Stimulated activated CD4-positive, alpha-beta T cell treated with anti-CD3 and anti-CD28 coated beads, Interleukin-4, amount 100 ng/mL, for 24 hours (primary cell): ENCODE results near the gene CLCN2.

ENCODE experiments used
- DNase-seq: peaks from one replicate; pipeline ENCODE4 v3.0.0-alpha.2; 2020

CLCN2 gene

DNA sequence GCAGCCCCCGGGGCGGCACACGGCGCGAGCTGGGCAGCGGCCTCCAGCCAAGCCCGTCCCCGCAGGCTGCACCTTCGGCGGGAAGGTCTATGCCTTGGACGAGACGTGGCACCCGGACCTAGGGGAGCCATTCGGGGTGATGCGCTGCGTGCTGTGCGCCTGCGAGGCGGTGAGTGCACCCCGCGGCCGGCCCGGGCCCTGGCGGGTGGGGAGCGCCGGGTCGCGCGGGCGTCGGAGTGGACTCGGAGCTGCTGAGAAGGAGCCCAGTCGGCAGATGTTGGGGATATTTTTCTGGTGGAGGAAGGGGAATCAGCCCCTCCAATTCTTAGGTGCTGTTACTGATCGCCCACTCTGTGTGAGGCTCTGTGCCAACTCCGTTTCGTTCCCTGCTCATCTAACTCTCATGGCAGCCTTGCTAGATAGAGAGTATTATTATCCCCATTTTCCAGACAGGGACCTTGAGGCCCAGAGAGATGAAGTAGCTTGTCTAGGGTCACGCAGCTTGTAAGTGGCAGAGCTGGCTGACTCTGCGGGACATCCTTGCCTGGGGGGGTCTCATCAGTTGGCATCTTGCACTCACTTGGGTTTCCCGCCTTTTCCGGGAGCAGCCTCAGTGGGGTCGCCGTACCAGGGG lies 19.3 kb upstream of the CLCN2 start:
- DNase-seq: no peak

DNA sequence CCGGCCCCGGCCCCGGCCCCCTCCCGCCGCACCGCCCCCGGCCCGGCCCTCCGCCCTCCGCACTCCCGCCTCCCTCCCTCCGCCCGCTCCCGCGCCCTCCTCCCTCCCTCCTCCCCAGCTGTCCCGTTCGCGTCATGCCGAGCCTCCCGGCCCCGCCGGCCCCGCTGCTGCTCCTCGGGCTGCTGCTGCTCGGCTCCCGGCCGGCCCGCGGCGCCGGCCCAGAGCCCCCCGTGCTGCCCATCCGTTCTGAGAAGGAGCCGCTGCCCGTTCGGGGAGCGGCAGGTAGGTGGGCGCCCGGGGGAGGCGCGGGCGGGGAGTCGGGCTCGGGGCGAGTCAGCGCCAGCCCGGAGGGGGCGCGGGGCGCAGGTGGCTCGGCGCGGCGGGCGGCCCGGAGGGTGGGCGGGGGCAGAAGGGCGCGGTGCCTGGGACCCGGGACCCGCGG lies 18.8 kb upstream of the CLCN2 start:
- DNase-seq: no peak

GRCh38 chr3:184379358-184380184 lies 18.2 kb upstream of the CLCN2 start, which contains the start of gene CHRD:
CHRD (plus strand) TSS chr3:184380054; CDS start chr3:184380319, 265 bp downstream.
- DNase-seq: no peak

GRCh38 chr3:184378651-184379357 lies 17.4 kb upstream of the CLCN2 start:
- no peak for DNase-seq

DNA sequence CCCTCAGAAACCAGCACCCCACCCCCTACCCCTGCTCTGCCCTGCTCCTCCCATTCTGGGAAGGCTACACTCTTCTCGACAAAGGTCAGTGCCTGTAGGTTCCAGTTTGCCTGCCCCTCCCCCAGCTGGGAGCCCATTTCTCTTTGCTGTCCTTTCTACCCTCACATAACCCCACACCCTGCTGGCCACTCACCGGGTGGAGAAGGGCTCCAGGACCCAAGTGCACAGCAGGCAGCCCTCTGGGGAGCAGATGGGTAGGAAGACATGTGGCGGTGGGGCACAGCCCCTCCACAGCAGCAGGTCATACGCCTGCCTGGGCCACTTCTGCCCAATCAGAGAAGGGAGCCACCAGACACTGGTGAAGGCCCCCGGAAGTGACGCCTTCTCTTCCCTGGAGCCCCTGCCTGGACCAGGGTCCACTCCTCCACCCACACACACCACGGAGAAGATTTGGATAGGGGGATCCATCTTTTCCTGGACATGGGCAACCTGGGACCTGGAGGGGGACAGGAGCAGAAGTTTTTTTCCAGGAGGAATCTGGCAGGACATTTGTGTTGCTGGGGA lies 16.6 kb upstream of the CLCN2 start, which contains the start of gene THPO:
Gene THPO, minus strand, starts transcription at position 326 of the 564 bp plus-strand sequence. CDS start 1,948 bp downstream, outside the sequence.
- DNase-seq: no peak

DNA sequence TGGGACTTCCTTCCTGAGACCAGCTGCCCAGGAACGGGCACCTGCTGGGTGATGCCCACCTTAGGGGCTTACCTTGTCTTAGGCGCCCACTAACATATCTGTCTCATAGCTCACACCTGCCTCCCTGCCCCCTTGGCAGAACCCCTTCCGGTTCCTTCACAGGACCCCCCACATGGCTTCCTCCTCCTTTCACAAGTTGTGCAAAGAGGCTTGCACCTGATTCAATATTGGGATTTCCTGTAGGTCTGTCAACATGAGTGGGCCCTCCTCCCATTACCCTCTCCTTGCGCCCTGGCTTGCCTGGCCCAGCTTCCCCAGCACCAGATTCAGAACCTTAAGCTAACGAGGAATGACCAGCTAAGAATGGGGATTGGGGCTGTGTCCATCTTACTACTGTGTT lies 16.0 kb upstream of the CLCN2 start:
- no peak for DNase-seq

DNA sequence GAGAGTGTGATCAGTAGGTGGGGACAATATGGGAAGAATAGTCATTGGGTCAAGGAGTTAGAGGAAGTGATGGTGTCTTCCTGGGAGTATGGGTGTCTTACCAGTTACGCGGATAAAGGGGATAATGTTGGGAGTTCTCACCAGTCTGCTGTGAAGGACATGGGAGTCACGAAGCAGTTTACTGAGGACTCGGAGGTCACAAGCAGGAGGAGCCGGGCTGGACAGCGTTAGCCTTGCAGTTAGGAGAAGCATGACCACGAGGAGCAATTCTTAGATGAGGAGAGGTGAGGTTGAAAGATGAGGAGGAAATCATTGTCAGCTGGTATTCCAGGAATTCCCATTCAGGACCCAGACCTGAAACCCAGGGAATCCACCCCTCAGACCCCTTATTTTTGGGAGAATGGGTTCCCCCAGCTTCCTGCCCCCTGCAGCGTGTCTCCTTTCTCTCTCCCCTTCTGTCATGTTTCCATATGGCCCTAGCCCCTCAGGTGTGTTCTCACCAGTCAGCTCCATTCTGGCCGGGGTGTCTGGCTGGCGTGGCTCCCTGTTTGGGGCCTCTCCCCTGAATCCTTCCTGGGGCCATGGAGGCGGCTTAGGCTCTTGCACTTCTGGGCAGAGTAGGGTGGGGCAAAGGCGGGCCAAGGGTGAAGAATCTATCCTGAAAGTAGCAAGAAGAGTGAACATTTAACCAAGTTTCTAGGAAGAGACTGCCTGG lies 14.5 kb upstream of the CLCN2 start:
- DNase-seq: no peak

DNA sequence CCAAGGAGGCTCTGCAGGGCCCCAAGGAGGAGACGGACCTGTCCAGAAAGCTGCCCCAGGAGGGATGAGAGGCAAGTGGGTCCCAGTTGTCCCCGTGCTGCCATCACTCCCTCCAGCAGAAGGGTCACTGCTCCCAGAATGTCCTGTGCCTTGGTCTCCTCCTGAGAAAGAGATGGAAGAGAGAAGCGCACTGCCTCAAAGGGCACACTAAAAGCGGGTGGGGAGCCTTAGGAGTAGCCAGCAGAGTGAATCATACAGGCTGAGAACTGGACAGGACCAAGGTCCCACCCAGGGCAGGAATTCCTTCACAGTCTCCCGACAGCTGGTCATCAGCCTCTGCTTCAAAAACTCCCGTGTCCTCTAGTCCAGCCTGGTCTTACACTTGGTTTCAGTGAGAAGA lies 12.0 kb upstream of the CLCN2 start:
- DNase-seq: no peak

- DNase-seq: no peak
These were observed 11.5 kb upstream of the CLCN2 start for GRCh38 chr3:184372911-184373310.

- no peak for DNase-seq
These were observed 11.0 kb upstream of the CLCN2 start for GRCh38 chr3:184372296-184372821.

DNA sequence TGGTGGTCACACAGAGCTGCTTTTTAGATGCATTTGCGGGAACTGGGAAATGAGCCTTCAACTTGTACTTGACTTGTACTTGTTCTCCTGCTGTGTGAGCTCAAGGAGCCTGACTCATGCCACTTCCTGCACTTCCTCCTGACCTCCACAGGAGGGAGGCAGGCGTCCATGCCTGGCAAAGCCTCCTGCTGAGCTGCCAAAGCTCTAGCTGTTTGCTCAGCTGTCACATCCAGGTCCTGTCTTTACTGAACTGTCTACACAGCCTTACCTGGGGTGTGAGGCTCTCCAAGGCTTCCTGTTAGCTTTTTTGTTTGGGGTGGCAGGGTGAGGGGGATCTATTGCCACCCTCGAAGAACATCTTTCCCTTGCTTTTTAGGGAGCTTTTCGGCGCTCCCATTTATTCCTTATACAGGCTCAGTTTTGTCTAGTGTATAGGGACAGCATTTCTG lies 10.2 kb upstream of the CLCN2 start:
- DNase-seq: peak; percentile 68

GRCh38 chr3:184368586-184369183 lies 7.3 kb upstream of the CLCN2 start:
- no peak for DNase-seq

DNA sequence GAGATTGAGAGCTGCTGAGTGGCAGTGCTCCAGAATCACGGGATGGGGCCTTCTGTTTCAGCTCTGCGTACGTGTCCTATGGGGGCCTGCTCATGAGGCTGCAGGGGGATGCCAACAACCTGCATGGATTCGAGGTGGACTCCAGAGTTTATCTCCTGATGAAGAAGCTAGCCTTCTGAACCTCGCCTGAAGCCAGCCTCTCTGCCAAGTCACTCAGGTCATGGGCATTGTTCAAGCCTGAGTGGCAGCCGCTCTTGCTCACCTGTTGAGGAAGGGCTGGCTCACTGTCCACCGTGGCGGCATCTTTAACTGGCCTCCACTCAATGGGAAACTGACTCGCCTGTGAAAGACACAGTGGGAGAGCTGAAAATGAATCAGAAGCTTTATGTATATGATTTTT lies 6.7 kb upstream of the CLCN2 start:
- DNase-seq: no peak

DNA sequence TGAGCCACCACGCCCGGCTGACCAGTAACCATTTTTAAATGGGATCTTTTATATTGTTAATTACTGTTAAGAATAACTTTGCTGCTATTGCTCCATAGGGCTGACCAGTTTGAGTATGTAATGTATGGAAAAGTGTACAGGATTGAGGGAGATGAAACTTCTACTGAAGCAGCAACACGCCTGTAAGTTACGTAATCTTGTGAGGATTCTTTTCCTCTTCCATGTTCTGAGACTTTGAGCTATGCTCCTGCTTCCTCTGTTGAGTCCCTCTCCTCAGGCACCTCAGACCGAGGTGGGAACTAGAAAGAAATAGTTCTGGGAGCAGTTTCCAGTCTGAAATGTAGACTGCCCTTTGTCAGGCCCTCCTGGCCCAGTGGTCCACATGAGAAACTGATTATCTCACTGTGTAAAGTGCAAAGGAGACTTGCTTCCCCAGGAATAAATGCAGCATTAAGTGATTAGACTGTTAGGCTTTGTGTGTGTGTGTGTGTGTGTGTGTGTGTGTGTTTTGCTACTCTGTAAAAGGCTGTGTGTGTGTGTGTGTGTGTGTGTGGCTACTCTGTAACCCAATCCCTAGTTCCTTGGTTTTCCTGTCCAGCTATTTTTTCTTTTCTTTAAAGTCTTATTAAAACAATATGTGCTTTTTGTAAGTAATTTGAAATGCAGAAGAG lies 5.3 kb upstream of the CLCN2 start:
- no peak for DNase-seq

DNA sequence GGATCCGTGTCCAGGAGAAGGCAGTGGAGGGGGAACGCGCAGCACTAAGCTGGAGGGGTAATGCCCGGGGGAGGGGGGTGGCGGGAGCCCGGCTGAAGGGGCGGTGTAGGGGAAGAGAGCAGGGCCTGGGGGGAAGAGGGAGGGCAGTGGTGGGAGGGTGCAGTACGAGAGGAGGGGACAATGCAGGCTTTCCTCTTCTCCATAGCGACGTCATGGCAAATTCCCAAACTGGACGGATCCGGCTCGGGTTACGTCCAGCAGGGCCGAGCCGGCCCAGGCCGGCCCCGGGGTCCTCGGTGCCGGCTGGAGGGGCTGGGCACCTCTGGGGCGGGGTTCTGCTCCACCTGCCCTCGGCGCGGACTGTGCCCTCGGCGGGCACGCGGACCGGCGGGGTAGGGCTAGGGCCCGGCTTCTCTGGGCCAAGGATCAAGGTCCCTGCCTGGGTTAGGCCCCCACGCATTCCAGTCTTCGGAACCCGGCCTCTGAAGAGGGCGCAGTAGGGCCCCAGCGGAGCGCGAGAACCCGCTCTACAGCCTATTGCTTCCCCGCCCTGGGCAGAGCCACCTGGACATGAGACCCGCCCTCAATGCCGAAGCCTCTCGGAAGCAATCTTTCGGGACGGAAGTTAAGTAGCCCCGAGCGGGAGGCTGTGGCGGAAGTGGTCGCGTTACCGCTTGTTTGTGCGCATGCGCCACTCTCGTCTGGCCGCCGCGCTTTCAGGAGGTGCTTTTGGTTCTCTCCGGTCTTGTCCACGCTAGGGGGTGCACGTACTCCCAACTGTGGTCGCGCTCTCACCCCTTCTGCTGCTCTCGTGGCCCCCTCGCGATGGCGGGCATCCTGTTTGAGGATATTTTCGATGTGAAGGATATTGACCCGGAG lies 1.5 kb upstream of the CLCN2 start:
- peak; percentile 96 for DNase-seq

DNA sequence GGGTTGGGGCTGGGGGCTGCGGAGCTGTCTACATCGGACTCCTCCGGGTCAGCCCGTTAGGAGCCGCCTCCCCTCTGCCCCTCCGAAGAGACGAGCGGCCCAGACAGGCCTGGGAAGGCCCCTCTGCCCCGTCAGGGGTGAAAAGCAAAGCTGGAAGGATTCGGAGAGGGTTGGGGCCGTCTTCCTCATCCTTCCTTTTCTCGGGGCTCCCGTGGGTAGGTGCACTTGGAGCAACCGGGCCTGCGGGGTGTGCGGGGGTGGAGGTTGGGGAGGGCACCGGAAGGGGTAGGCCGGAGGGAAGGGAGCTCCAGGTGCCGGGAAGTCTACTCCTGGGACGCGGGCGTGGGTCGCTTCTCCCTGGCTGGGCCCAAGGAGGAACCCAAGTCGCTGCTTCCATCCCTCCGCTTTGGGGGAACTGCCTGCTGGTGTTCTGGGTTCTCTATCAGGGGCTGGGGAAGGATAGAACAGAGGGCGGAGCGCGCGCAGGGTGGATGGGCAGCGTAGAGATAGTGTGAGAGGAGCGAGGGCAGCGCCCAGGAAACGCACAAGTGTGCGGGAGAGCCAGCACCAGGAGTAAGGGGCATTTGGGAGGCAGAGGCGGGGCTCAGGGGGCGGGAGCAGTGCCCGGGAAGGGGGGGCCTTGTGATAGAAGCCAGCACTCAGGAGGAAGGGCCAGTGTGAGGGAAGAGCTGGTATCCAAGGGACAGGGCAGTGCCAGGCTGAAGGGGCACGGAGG lies 695 bp upstream of the CLCN2 start:
- DNase-seq: peak; percentile 48

DNA sequence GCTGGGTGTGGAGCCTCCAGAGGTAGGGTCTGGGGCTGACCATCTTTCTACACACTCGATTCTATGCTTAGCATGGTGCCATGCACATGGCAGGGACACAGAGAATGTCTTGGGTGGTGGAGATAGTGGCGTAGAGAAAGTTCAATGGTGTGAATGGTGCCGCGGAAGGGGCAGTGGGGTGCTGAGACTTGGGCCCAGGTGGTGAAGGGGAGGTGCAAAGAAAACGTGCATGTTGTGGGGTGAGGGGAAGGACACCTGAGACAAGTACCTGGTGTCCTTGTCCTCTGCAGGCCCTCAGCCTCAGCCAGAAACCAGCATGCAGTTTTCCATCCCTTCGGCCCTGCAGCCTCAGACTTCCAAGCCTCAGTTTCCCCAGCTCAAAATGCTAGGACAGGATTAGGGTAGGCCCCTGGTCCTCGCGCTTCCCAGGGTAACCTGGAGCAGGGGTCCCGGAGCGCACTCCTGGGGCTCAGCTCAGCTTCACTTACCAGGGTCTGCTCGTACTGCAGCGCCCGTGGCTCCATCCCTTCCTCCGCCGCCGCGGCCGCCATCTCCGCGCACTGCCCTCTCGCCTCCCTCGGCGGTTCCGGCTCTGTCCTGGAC lies 375 bp downstream of the CLCN2 start:
- no peak for DNase-seq

DNA sequence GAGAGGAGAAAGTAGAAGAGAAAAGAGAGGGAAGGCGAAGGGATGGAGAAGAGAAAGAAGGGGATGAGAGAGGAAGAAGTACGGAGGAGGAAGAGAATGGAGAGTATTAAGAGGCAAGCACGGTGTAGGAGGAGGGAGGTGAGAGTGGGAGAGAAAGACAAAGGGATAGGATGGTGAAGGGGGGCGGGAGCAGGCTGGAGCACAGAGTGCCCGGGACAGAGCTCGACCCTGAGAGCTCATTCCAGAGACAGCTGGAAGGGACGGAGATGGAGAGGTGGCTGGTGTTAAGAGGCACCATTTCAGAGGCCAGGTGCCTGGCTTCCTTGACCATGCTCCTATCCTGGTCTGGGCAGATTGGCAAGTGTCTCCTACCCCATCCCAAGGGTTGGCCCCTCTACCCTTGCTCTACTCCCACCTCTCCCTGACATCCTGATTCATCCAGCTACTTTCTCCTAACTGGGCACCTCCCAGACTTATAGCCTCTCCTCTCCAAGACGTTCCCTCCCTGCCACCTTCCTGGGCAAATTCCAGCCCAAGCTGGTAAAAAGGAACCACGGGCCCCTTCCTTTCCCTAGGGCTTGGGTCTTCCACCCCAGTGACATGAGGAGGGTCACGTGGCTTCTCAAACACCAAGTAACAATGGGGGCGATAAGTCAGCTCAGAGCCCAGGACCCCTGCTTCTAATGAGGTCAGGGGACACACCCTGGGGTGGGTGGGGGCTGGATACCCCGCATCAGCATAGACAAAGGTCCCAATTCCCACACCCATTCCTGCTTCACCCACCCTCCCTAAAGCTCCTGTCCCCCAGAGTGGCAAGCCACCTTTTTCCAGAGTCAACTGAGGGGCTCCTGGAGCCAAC lies 1.1 kb downstream of the CLCN2 start:
- no peak for DNase-seq
